IMR-90 (cell line): Measurements from ENCODE around the gene CDKL4. TPM values are rescaled to one million over a fixed set of nuclear protein-coding genes. Genes with fewer than 3 reads are reported as not detected.
"Not testable (repeated sequence)": the region's sequence is repeated elsewhere in the genome, so short reads cannot be mapped to it uniquely, and the experiment has no call there.

ENCODE experiments used
- ATAC-seq: fragments of 200-7000 bp; cut with Tn5 transposase; 2 replicates; pipeline ENCODE4 v1.9.1; 2020; ENCODE audit warnings: low read depth, mild to moderate bottlenecking, moderate library complexity
- BruUV-seq: library from RNA; stranded (reverse); fragments of 400-500 nt; replicated peaks from 2 replicates; lab custom pipeline; 2021; lab: Mats Ljungman, UMichigan
- CTCF ChIA-PET: fragments of 300-600 bp; formaldehyde crosslinking; extraction: SDS; loops from one replicate; lab custom pipeline; 2021; ENCODE audit warnings: antibody characterized with exemption; lab: Yijun Ruan, JAX
- POLR2A ChIA-PET: fragments of 300-600 bp; sonication (Branson Sonifier 250); formaldehyde crosslinking; loops from one replicate; lab custom pipeline; 2022; ENCODE audit warnings: antibody characterized with exemption; ENCODE audit not compliant: unreplicated experiment; lab: Charles Lee
- DNase-seq: peaks from one replicate; pipeline ENCODE4 v3.0.0; 2013
- H2AFZ ChIP-seq: replicated peaks from 2 replicates; pipeline ENCODE3; 2013; ENCODE audit warnings: low read length, mild to moderate bottlenecking; ENCODE audit not compliant: poor library complexity
- H2AK5ac ChIP-seq: 2 replicates; pipeline ENCODE4 v1.6.1; 2013; ENCODE audit warnings: low read depth, low read length, inconsistent platforms
- H2AK9ac ChIP-seq: replicated peaks from 2 replicates; pipeline ENCODE3; 2013; ENCODE audit warnings: mild to moderate bottlenecking, low read depth, low read length, moderate library complexity; ENCODE audit not compliant: poor library complexity
- H2BK120ac ChIP-seq: 2 replicates; pipeline ENCODE4 v1.6.1; 2013; ENCODE audit warnings: low read depth, low read length, inconsistent platforms
- H2BK15ac ChIP-seq: 3 replicates; pipeline ENCODE4 v1.6.1; 2013; ENCODE audit warnings: low read depth, low read length, inconsistent platforms
- H2BK20ac ChIP-seq: 2 replicates; pipeline ENCODE4 v1.6.1; 2013; ENCODE audit warnings: low read depth, mild to moderate bottlenecking, inconsistent platforms, low read length, moderate library complexity
- H2BK5ac ChIP-seq: 2 replicates; pipeline ENCODE4 v1.6.1; 2013; ENCODE audit warnings: mild to moderate bottlenecking, low read depth, low read length, inconsistent platforms; ENCODE audit not compliant: poor library complexity, severe bottlenecking
- H3K14ac ChIP-seq: replicated peaks from 2 replicates; pipeline ENCODE4 v1.6.1; 2013; ENCODE audit warnings: low read depth, low read length, inconsistent platforms
- H3K18ac ChIP-seq: 2 replicates; pipeline ENCODE4 v1.6.1; 2013; ENCODE audit warnings: low read depth, low read length, control low read depth
- H3K23ac ChIP-seq: 2 replicates; pipeline ENCODE4 v1.6.1; 2013; ENCODE audit warnings: low read depth, low read length, inconsistent platforms
- H3K27ac ChIP-seq: 2 replicates; pipeline ENCODE4 v1.5.1; 2013; ENCODE audit warnings: mild to moderate bottlenecking, control low read depth, low read length; ENCODE audit not compliant: insufficient read depth
- H3K27me3 ChIP-seq: 2 replicates; pipeline ENCODE4 v1.6.1; 2013; ENCODE audit warnings: low read length; ENCODE audit not compliant: control insufficient read depth, insufficient read depth
- H3K36me3 ChIP-seq: 2 replicates; pipeline ENCODE4 v1.6.1; 2013; ENCODE audit warnings: low read length, mixed read lengths; ENCODE audit not compliant: control insufficient read depth, insufficient read depth
- H3K4ac ChIP-seq: 2 replicates; pipeline ENCODE4 v1.6.1; 2013; ENCODE audit warnings: low read depth, low read length, inconsistent platforms
- H3K4me1 ChIP-seq: 2 replicates; pipeline ENCODE4 v1.6.1; 2013; ENCODE audit warnings: low read length, mixed read lengths; ENCODE audit not compliant: control insufficient read depth, insufficient read depth
- H3K4me2 ChIP-seq: 2 replicates; pipeline ENCODE4 v1.6.1; 2013; ENCODE audit warnings: low read depth, mild to moderate bottlenecking, control low read depth, low read length, moderate library complexity
- H3K4me3 ChIP-seq: 2 replicates; pipeline ENCODE4 v1.5.1; 2013; ENCODE audit warnings: low read depth, mild to moderate bottlenecking, control low read depth, low read length, moderate library complexity; ENCODE audit not compliant: insufficient read depth
- H3K56ac ChIP-seq: 2 replicates; pipeline ENCODE4 v1.6.1; 2013; ENCODE audit warnings: low read length, inconsistent platforms; ENCODE audit not compliant: insufficient read depth; ENCODE audit errors: extremely low read depth
- H3K79me1 ChIP-seq, 2 experiments: 2 replicates each; pipeline ENCODE4 v1.6.1; 2013; ENCODE audit warnings: low read length in 2 of 2, inconsistent platforms in 1 of 2, low read depth in 1 of 2
- H3K9ac ChIP-seq: 2 replicates; pipeline ENCODE4 v1.6.1; 2013; ENCODE audit warnings: low read depth, low read length, control low read depth
- H3K9me1 ChIP-seq: 2 replicates; pipeline ENCODE4 v1.6.1; 2013; ENCODE audit warnings: low read length, inconsistent platforms; ENCODE audit not compliant: insufficient read depth
- H3K9me3 ChIP-seq: 2 replicates; pipeline ENCODE4 v1.6.1; 2013; ENCODE audit warnings: low read length; ENCODE audit not compliant: control insufficient read depth, insufficient read depth
- H4K20me1 ChIP-seq: 2 replicates; pipeline ENCODE4 v1.6.1; 2013; ENCODE audit warnings: low read length, inconsistent platforms; ENCODE audit not compliant: insufficient read depth
- H4K5ac ChIP-seq: 2 replicates; pipeline ENCODE4 v1.6.1; 2013; ENCODE audit warnings: mild to moderate bottlenecking, low read depth, low read length, control low read depth
- H4K8ac ChIP-seq, 2 experiments: 2 replicates each; pipeline ENCODE4 v1.6.1; 2013; ENCODE audit warnings: low read depth in 2 of 2, low read length in 2 of 2, control low read depth in 1 of 2, inconsistent platforms in 1 of 2
- H4K91ac ChIP-seq: 2 replicates; pipeline ENCODE4 v1.6.1; 2013; ENCODE audit warnings: low read depth, low read length, inconsistent platforms; ENCODE audit not compliant: insufficient read depth
- BHLHE40 ChIP-seq: fragments of 150-350 bp; IDR thresholded peaks from 2 replicates; pipeline ENCODE4 v1.6.1; 2016; ENCODE audit warnings: mild to moderate bottlenecking, low read depth, low read length
- FOS ChIP-seq: fragments of 150-350 bp; IDR thresholded peaks from 2 replicates; pipeline ENCODE4 v1.6.1; 2016; ENCODE audit warnings: low read depth, low read length
- MAFK ChIP-seq: IDR thresholded peaks from 2 replicates; pipeline ENCODE4 v1.6.1; 2012; ENCODE audit warnings: low read depth, low read length, improper control_type of control experiment
- WGBS, 2 experiments: methylation state at CpG; one replicate each; pipeline versions ENCODE4 v1.1.5 to v1.1.7; 2013; ENCODE audit warnings: missing lambda C conversion rate in 2 of 2; ENCODE audit not compliant: insufficient read length in 1 of 2; ENCODE audit errors: extremely low coverage in 2 of 2; 5-methylcytosine and 5-hydroxymethylcytosine counted together
- dilution Hi-C: fragments of 300-500 bp; cut with HindIII; formaldehyde crosslinking; loops from one replicate; pipeline ENCODE4 v1.14.3; 2018; ENCODE audit warnings: low sequenced_read_pairs; ENCODE audit not compliant: unreplicated experiment
- in situ Hi-C: fragments of 300-500 bp; cut with MboI; formaldehyde crosslinking; loops from 3 replicates; pipeline ENCODE4 v1.14.3; 2019; ENCODE audit warnings: low sequenced_read_pairs, inconsistent platforms, mixed read lengths
- intact Hi-C: fragments of 100-400 bp; cut with micrococcal nuclease; formaldehyde crosslinking; loops from 2 replicates; pipeline ENCODE4 v1.10.0; 2022
- polyA plus RNA-seq, 3 experiments: library from polyadenylated mRNA; depleted of rRNA; stranded (reverse); fragments of >200 nt; gene quantifications; 2 replicates each; pipeline ENCODE4 v1.2.3, GENCODE V29; 2012; ENCODE audit warnings: low replicate concordance in 1 of 3
- total RNA-seq: library from RNA; depleted of rRNA; stranded (reverse); fragments of >200 nt; gene quantifications from 2 replicates; pipeline ENCODE4 v1.2.3, GENCODE V29; 2012

CDKL4 gene
- total and polyA plus RNA-seq, 2 of the 4 experiments (the other 2 are of a cell fraction), result not detected

DNA sequence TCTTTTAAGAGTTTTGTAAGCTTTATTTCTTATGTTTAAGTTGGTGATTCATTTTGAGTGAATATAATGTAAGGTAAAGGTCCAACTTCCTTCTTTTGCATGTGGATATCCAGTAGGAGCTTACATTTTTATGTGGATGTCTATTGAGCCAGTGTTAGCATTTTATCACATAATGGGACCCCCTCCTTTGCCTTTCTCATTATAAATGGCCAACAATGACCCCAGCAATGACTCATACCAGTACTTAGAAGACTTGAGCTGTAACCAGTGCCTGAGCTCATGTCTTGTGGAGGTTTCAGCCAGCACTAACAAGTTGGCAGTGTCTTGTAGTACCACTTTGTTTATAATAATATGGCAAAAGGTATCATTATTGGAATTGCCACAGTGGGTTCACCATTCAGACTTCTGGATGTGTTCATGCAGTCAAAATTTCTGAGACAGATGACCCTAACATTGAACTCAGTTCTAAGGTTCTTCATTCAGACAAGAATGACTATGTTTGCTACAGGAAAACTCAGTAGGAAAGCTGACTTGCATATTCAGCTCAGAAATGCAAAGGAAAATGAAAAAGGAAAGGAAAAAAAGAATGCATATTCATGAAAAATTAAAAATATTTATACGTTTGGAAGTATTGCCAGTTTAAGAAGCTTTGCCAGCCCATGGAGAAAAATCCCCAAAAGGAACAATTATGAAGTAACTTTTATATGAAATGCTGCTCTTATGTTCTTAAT, 41.0 kb downstream of the CDKL4 start:
- ATAC-seq (no peak), DNase-seq (peak; percentile 25)
- no peak overlapping the region for H3K9ac ChIP-seq
- intact Hi-C loops (no loop called here), in situ Hi-C loops (no loop called here), dilution Hi-C loops (loop anchor here (25.0 kb wide), 1 partner anchor 116 kb away; no protein-coding TSS in a partner anchor)
- no peak overlapping the region for H4K5ac ChIP-seq
- no peaks in the 10 kb centered on the region for H3K9me3 ChIP-seq
- H4K8ac ChIP-seq, result no peak overlapping the region
- H4K20me1 ChIP-seq, result no peaks in the 10 kb centered on the region
- H2BK15ac ChIP-seq, result no peak overlapping the region
- no peak overlapping the region for H3K4me2 ChIP-seq
- no peak overlapping the region for H3K4ac ChIP-seq
- no peak overlapping the region for H2BK120ac ChIP-seq
- no CpG with 5 or more reads among the region's 1 CpG for WGBS, 2 experiments
- H2AK5ac ChIP-seq, result no peak overlapping the region
- no peaks in the 10 kb centered on the region for H3K27me3 ChIP-seq
- no peak for TF ChIP-seq FOS
- no peak for TF ChIP-seq BHLHE40
- TF ChIP-seq MAFK, result no peak
- no peaks in the 10 kb centered on the region for H3K4me1 ChIP-seq
- no TSS peak for BruUV-seq
- H2AFZ ChIP-seq, result no peak overlapping the region
- no peak overlapping the region for H3K18ac ChIP-seq
- H3K4me3 ChIP-seq, result no peak overlapping the region
- POLR2A ChIA-PET, result no interaction called here
- H3K79me1 ChIP-seq, result no peaks in the 10 kb centered on the region
- H3K36me3 ChIP-seq, result no peaks in the 10 kb centered on the region
- no peak overlapping the region for H4K91ac ChIP-seq
- H2BK20ac ChIP-seq, result no peak overlapping the region
- no peak overlapping the region for H3K27ac ChIP-seq
- no peak overlapping the region for H2AK9ac ChIP-seq
- no peak overlapping the region for H2BK5ac ChIP-seq
- no peak overlapping the region for H3K23ac ChIP-seq
- H3K9me1 ChIP-seq, result no peaks in the 10 kb centered on the region
- H3K56ac ChIP-seq, result no peak overlapping the region
- H3K14ac ChIP-seq, result no peak overlapping the region
- CTCF ChIA-PET, result interaction anchor here (0.6 to 1.3 kb wide), 3 partner anchors 8 to 599 kb away, joined by 3 to 4 read pairs (median 3); no protein-coding TSS in a partner anchor

DNA sequence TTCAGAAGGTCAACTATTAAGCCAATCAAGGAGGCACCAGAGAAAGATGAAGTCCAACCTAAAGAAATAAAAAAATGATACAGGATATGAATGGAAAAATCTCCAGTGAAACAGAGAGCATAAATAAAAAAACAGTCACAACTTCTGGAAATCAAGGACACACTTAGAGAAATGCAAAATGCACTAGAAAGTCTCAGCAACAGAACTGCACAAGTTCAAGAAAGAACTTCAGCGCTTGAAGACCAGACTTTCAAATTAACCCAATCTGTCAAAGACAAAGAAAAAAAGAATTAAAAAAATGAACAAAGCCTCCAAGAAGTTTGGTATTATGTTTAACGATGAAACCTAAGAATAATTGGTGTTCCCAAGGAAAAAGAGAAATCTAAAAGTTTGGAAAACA, 46.8 kb downstream of the CDKL4 start:
- POLR2A ChIA-PET, H3K27ac ChIP-seq, CTCF ChIA-PET, H3K4me1 ChIP-seq, H4K20me1 ChIP-seq, H2AFZ ChIP-seq, H3K56ac ChIP-seq, H2AK5ac ChIP-seq, ATAC-seq, H4K8ac ChIP-seq, DNase-seq, H4K91ac ChIP-seq, H3K9me3 ChIP-seq, H3K23ac ChIP-seq, H3K4ac ChIP-seq, H2AK9ac ChIP-seq, H2BK5ac ChIP-seq, H3K9me1 ChIP-seq, BruUV-seq, intact Hi-C loops, dilution Hi-C loops, H2BK20ac ChIP-seq, H2BK120ac ChIP-seq, H3K4me2 ChIP-seq, H3K4me3 ChIP-seq, H3K18ac ChIP-seq, H3K79me1 ChIP-seq, H4K5ac ChIP-seq, H3K36me3 ChIP-seq, H2BK15ac ChIP-seq, H3K14ac ChIP-seq, in situ Hi-C loops, H3K9ac ChIP-seq, H3K27me3 ChIP-seq: not testable (repeated sequence)
- no CpG with 5 or more reads among the region's 2 CpGs for WGBS, 2 experiments
